Nephron progenitor cell (in vitro differentiated cells): ENCODE measurements around the gene NDUFS2.

Experiments used
- DNase-seq: peaks from one replicate; pipeline ENCODE4 v3.0.0; 2021
- H3K27ac Mint-ChIP-seq: 2 replicates; pipeline ENCODE4 v1.8.0; 2021; ENCODE audit warnings: mild to moderate bottlenecking, moderate library complexity, mixed read lengths
- H3K27me3 Mint-ChIP-seq: 2 replicates; pipeline ENCODE4 v1.8.0; 2021; ENCODE audit warnings: mild to moderate bottlenecking, low read depth, mixed read lengths; ENCODE audit not compliant: poor library complexity
- H3K36me3 Mint-ChIP-seq: 2 replicates; pipeline ENCODE4 v1.8.0; 2021; ENCODE audit warnings: low read depth, mixed read lengths
- H3K4me1 Mint-ChIP-seq: 2 replicates; pipeline ENCODE4 v1.8.0; 2021; ENCODE audit warnings: mixed read lengths
- H3K4me3 Mint-ChIP-seq: 2 replicates; pipeline ENCODE4 v1.8.0; 2021; ENCODE audit warnings: mild to moderate bottlenecking, moderate library complexity, mixed read lengths
- H3K9me3 Mint-ChIP-seq: 2 replicates; pipeline ENCODE4 v1.8.0; 2021; ENCODE audit warnings: mild to moderate bottlenecking, moderate library complexity, mixed read lengths
- TF ChIP-seq, protein P1 (sequence below): fragments of 200-600 bp; sonication (generic); IDR thresholded peaks from 2 replicates; pipeline ENCODE4 v1.5.0; 2021; ENCODE audit warnings: antibody characterized with exemption

Gene NDUFS2

GRCh38 chr1:161198897-161199431 is 3.2 kb upstream of the NDUFS2 start, which contains the start of gene ADAMTS4:
TSS of gene ADAMTS4 (minus strand) at chr1:161199054. CDS start at chr1:161198627, 427 bp downstream.
- TF ChIP-seq, protein P1, sequence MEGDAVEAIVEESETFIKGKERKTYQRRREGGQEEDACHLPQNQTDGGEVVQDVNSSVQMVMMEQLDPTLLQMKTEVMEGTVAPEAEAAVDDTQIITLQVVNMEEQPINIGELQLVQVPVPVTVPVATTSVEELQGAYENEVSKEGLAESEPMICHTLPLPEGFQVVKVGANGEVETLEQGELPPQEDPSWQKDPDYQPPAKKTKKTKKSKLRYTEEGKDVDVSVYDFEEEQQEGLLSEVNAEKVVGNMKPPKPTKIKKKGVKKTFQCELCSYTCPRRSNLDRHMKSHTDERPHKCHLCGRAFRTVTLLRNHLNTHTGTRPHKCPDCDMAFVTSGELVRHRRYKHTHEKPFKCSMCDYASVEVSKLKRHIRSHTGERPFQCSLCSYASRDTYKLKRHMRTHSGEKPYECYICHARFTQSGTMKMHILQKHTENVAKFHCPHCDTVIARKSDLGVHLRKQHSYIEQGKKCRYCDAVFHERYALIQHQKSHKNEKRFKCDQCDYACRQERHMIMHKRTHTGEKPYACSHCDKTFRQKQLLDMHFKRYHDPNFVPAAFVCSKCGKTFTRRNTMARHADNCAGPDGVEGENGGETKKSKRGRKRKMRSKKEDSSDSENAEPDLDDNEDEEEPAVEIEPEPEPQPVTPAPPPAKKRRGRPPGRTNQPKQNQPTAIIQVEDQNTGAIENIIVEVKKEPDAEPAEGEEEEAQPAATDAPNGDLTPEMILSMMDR, result no peak
- no peak for DNase-seq
- H3K27me3 Mint-ChIP-seq, result peaks cover 3% of the 10 kb centered on the region
- peaks cover 4% of the 10 kb centered on the region for H3K36me3 Mint-ChIP-seq
- H3K4me3 Mint-ChIP-seq, result peak within 1 kb of the TSS; percentile 79
- H3K27ac Mint-ChIP-seq, result peak within 1 kb of the TSS; percentile 86
- peaks cover 68% of the 10 kb centered on the region for H3K4me1 Mint-ChIP-seq
- no peaks in the 10 kb centered on the region for H3K9me3 Mint-ChIP-seq

DNA sequence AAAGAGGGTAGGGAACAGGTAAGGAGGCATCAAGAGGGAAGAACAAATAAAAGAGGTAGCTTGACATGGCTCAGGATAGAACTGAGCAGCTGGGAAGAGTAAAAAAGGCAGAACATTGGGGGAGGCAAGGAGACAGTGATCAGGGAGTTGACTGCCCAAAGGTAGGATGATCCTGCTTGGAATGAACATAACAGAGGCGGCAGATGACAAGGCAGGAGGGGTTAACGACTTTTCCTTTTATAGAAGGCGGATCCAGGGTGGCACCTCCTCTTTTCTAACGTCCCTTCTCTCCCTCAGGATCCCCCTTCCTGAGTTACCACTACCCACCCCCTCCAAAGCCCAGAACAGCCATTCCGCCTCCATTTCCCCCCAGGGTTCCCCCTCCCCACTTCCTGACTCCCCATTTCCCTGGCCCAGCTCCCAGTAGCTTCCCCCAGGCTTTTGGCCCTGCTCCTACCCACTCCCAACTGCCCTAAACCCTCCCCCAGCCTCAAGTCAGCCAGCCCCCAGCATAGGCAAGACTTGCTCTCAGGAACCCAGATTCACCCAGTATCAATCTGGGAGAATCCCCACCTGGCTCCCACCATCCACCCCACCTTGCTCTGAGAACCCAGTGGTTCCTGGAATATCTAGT is 2.5 kb upstream of the NDUFS2 start:
- Mint-ChIP-seq H3K4me1 (peaks cover 74% of the 10 kb centered on the region), H3K27me3 (peaks cover 3% of the 10 kb centered on the region), H3K9me3 (no peaks in the 10 kb centered on the region), H3K36me3 (peaks cover 10% of the 10 kb centered on the region), H3K4me3 (peak overlapping the region; percentile 79), H3K27ac (peak overlapping the region; percentile 7)
- TF ChIP-seq, protein P1, result no peak
- no peak for DNase-seq

- Mint-ChIP-seq H3K36me3 (peaks cover 16% of the 10 kb centered on the region), H3K4me3 (no peak overlapping the region), H3K9me3 (no peaks in the 10 kb centered on the region), H3K4me1 (peaks cover 79% of the 10 kb centered on the region), H3K27me3 (peaks cover 3% of the 10 kb centered on the region), H3K27ac (peak overlapping the region; percentile 51)
- TF ChIP-seq, protein P1, result no peak
- no peak for DNase-seq
Measured at GRCh38 chr1:161200421-161200991, 1.7 kb upstream of the NDUFS2 start.

DNA sequence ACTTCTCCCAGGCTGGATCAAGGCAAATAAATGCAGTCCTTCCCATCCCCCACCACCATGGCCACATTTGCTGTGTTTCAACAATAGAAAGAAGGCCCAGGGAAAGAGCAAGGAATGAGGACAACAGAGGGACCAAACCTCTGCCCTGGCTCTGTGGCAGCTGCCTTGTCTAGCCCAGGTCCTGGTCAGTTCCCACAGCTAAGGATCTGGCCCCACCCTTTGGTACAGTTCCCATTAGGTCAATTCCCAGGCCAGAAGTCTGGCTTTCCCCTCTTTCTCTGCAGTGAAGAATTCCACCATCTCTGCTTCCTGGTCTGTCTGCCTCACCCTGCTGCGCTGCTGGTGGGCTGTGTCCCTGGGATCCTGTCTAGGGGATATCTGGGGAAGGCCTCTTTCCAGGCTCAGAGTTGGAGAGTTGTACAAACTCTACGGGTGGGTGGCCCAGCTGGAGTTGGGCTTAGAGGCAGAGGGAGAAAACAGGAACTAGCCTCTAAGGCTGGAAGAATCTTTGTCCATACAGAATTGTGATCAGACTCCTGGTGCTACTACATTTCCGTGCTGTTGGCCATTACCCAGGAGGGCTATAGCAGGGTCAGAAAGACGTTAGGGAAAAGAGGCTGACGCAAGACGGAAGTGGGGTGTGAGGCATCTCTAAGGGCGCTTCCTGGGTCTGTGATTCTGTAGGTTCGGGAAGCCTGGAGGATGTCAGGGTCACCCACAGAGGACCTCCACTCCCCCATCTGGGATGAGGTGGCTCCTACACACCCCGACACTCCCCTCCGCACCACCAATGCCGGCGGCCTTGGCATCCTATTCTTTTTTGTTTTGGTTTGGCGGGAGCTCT is 953 bp upstream of the NDUFS2 start:
- TF ChIP-seq, protein P1, result no peak
- no peak for DNase-seq
- Mint-ChIP-seq H3K27me3 (peaks cover 3% of the 10 kb centered on the region), H3K4me3 (peak overlapping the region; percentile 91), H3K9me3 (no peaks in the 10 kb centered on the region), H3K4me1 (peaks cover 79% of the 10 kb centered on the region), H3K27ac (peak overlapping the region; percentile 90), H3K36me3 (peaks cover 21% of the 10 kb centered on the region)

GRCh38 chr1:161206411-161207140 is 4.4 kb downstream of the NDUFS2 start:
- Mint-ChIP-seq H3K4me3 (no peak overlapping the region), H3K36me3 (peaks cover 59% of the 10 kb centered on the region), H3K27ac (no peak overlapping the region), H3K9me3 (no peaks in the 10 kb centered on the region), H3K27me3 (no peaks in the 10 kb centered on the region), H3K4me1 (peaks cover 43% of the 10 kb centered on the region)
- TF ChIP-seq, protein P1, result no peak
- DNase-seq, result no peak
